Medulla oblongata (tissue), 1 donor: ENCODE measurements around the gene CNGB1.
"Not testable (repeated sequence)": the region's sequence is repeated elsewhere in the genome, so short reads cannot be mapped to it uniquely, and the experiment has no call there.

Source experiments
- DNase-seq: peaks from one replicate; pipeline ENCODE4 v3.0.0-alpha.2; 2015; ENCODE audit errors: extremely low spot score

CNGB1 gene

GRCh38 chr16:57862698-57863433 is 108.1 kb downstream of the CNGB1 start:
- no peak for DNase-seq

GRCh38 chr16:57859331-57859730 is 111.6 kb downstream of the CNGB1 start:
- DNase-seq, result no peak

GRCh38 chr16:57858635-57859034 is 112.3 kb downstream of the CNGB1 start:
- no peak for DNase-seq

- not testable (repeated sequence) for DNase-seq
These were observed 112.9 kb downstream of the CNGB1 start for GRCh38 chr16:57857991-57858390.

GRCh38 chr16:57855188-57855587 is 115.7 kb downstream of the CNGB1 start:
- no peak for DNase-seq

GRCh38 chr16:57852189-57852588 is 118.7 kb downstream of the CNGB1 start:
- DNase-seq, result no peak

- DNase-seq, result no peak
These were observed 122.7 kb downstream of the CNGB1 start for GRCh38 chr16:57848181-57848580.

GRCh38 chr16:57846931-57847330 is 124.0 kb downstream of the CNGB1 start:
- DNase-seq, result not testable (repeated sequence)

- no peak for DNase-seq
These were observed 124.7 kb downstream of the CNGB1 start for GRCh38 chr16:57846078-57846697.

- DNase-seq, result no peak
These were observed 125.8 kb downstream of the CNGB1 start for GRCh38 chr16:57845115-57845514.

- DNase-seq, result no peak
These were observed 126.4 kb downstream of the CNGB1 start for GRCh38 chr16:57844416-57845030.

- no peak for DNase-seq
These were observed 127.5 kb downstream of the CNGB1 start for GRCh38 chr16:57843400-57843799.

GRCh38 chr16:57842601-57843000 is 128.3 kb downstream of the CNGB1 start:
- DNase-seq, result no peak

GRCh38 chr16:57840833-57841232 is 130.1 kb downstream of the CNGB1 start:
- no peak for DNase-seq

- DNase-seq, result peak; percentile 16
These were observed 132.8 kb downstream of the CNGB1 start for GRCh38 chr16:57838161-57838560.

- DNase-seq, result no peak
These were observed 133.4 kb downstream of the CNGB1 start for GRCh38 chr16:57837305-57838125.

GRCh38 chr16:57835439-57835838 is 135.5 kb downstream of the CNGB1 start:
- not testable (repeated sequence) for DNase-seq

- no peak for DNase-seq
These were observed 136.0 kb downstream of the CNGB1 start for GRCh38 chr16:57834936-57835335.
